K562 (cell line): ENCODE measurements around the gene PARD3.
"Not testable (repeated sequence)": the region's sequence is repeated elsewhere in the genome, so short reads cannot be mapped to it uniquely, and the experiment has no call there.

Source experiments
- BACH1 ChIP-seq: fragments of 200-800 bp; sonication (Bioruptor generic); IDR thresholded peaks from 2 replicates; pipeline ENCODE4 v1.6.1; 2016; ENCODE audit warnings: missing genetic modification characterization, missing compliant biosample characterization
- POLR2A ChIP-seq: fragments of 450-650 bp; conservative IDR thresholded peaks from 2 replicates; pipeline ENCODE4 v1.6.1; 2016
- PTBP1 ChIP-seq: fragments of 200-400 bp; formaldehyde crosslinking; IDR thresholded peaks from 2 replicates; pipeline ENCODE4 v1.6.1; 2017; ENCODE audit warnings: low read depth, low read length
- TAF15 ChIP-seq: fragments of 200-400 bp; formaldehyde crosslinking; IDR thresholded peaks from 2 replicates; pipeline ENCODE4 v1.6.1; 2017; ENCODE audit warnings: mild to moderate bottlenecking, low read depth, low read length, moderate library complexity
- TF ChIP-seq, protein P1 (sequence below): fragments of 450-650 bp; formaldehyde crosslinking; IDR thresholded peaks from 2 replicates; pipeline ENCODE4 v1.4.0; 2022; ENCODE audit warnings: missing genetic modification characterization
- TF ChIP-seq, protein P2 (sequence below), 3 experiments: IDR thresholded peaks in 2 of 3; conservative IDR thresholded peaks in 1 of 3; 2 replicates each; pipeline ENCODE4 v1.5.1; 2011 to 2012; ENCODE audit warnings: low read length in 3 of 3, mild to moderate bottlenecking in 3 of 3, control low read depth in 2 of 3, improper control_type of control experiment in 1 of 3, inconsistent platforms in 1 of 3, low read depth in 1 of 3, mixed read lengths in 1 of 3, moderate library complexity in 1 of 3; ENCODE audit not compliant: insufficient read depth in 2 of 3
- TF ChIP-seq, protein P3 (sequence below): sonication (generic); formaldehyde crosslinking; IDR thresholded peaks from 2 replicates; pipeline ENCODE4 v1.9.0; 2022; ENCODE audit warnings: mild to moderate bottlenecking, missing genetic modification reagents
- TF ChIP-seq, protein P4 (sequence below): sonication (generic); formaldehyde crosslinking; IDR thresholded peaks from 2 replicates; pipeline ENCODE4 v1.4.0; 2020; ENCODE audit warnings: mild to moderate bottlenecking, missing genetic modification reagents
- TF ChIP-seq, protein P5 (sequence below): fragments of 250-450 bp; sonication (Bioruptor Pico); IDR thresholded peaks from 2 replicates; pipeline ENCODE4 v1.4.0; 2020; ENCODE audit warnings: mild to moderate bottlenecking, moderate library complexity

DNA sequence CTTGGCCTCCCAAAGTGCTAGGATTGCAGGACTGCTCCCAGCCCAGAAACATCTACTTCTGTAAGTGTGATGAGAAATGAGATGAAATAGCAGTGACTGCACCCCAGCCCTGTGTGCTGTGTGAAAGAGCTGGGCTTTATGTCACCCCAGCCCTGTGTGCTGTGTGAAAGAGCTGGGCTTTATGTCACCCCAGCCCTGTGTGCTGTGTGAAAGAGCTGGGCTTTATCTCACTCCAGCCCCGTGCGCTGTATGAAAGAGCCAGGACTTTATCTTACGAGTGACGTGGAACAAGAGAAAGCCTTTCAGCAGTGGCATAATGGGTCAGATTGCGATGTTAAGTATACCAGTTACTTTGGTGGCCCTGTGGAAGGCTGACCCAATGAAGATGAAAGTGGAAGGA lies 28.4 kb upstream of the PARD3 start:
- TF ChIP-seq BACH1 (tag); PTBP1; POLR2A; TAF15: not testable (repeated sequence)
- TF ChIP-seq, protein P1, sequence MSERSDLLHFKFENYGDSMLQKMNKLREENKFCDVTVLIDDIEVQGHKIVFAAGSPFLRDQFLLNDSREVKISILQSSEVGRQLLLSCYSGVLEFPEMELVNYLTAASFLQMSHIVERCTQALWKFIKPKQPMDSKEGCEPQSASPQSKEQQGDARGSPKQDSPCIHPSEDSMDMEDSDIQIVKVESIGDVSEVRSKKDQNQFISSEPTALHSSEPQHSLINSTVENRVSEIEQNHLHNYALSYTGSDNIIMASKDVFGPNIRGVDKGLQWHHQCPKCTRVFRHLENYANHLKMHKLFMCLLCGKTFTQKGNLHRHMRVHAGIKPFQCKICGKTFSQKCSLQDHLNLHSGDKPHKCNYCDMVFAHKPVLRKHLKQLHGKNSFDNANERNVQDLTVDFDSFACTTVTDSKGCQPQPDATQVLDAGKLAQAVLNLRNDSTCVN (CRISPR knock-in tag) = not testable (repeated sequence)
- TF ChIP-seq, protein P2, sequence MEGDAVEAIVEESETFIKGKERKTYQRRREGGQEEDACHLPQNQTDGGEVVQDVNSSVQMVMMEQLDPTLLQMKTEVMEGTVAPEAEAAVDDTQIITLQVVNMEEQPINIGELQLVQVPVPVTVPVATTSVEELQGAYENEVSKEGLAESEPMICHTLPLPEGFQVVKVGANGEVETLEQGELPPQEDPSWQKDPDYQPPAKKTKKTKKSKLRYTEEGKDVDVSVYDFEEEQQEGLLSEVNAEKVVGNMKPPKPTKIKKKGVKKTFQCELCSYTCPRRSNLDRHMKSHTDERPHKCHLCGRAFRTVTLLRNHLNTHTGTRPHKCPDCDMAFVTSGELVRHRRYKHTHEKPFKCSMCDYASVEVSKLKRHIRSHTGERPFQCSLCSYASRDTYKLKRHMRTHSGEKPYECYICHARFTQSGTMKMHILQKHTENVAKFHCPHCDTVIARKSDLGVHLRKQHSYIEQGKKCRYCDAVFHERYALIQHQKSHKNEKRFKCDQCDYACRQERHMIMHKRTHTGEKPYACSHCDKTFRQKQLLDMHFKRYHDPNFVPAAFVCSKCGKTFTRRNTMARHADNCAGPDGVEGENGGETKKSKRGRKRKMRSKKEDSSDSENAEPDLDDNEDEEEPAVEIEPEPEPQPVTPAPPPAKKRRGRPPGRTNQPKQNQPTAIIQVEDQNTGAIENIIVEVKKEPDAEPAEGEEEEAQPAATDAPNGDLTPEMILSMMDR (IDR thresholded peaks at IDR 0.05 in 2 of 3, conservative IDR thresholded peaks at IDR 0.05 in 1 of 3; ENCODE audit: insufficient read depth in 2 of 3, low read depth in 1 of 3, low read length in 3 of 3) = not testable (repeated sequence)
- TF ChIP-seq, protein P3, sequence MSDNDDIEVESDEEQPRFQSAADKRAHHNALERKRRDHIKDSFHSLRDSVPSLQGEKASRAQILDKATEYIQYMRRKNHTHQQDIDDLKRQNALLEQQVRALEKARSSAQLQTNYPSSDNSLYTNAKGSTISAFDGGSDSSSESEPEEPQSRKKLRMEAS = not testable (repeated sequence)
- TF ChIP-seq, protein P4, sequence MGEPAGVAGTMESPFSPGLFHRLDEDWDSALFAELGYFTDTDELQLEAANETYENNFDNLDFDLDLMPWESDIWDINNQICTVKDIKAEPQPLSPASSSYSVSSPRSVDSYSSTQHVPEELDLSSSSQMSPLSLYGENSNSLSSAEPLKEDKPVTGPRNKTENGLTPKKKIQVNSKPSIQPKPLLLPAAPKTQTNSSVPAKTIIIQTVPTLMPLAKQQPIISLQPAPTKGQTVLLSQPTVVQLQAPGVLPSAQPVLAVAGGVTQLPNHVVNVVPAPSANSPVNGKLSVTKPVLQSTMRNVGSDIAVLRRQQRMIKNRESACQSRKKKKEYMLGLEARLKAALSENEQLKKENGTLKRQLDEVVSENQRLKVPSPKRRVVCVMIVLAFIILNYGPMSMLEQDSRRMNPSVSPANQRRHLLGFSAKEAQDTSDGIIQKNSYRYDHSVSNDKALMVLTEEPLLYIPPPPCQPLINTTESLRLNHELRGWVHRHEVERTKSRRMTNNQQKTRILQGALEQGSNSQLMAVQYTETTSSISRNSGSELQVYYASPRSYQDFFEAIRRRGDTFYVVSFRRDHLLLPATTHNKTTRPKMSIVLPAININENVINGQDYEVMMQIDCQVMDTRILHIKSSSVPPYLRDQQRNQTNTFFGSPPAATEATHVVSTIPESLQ (CRISPR knock-in tag) = not testable (repeated sequence)
- TF ChIP-seq, protein P5, sequence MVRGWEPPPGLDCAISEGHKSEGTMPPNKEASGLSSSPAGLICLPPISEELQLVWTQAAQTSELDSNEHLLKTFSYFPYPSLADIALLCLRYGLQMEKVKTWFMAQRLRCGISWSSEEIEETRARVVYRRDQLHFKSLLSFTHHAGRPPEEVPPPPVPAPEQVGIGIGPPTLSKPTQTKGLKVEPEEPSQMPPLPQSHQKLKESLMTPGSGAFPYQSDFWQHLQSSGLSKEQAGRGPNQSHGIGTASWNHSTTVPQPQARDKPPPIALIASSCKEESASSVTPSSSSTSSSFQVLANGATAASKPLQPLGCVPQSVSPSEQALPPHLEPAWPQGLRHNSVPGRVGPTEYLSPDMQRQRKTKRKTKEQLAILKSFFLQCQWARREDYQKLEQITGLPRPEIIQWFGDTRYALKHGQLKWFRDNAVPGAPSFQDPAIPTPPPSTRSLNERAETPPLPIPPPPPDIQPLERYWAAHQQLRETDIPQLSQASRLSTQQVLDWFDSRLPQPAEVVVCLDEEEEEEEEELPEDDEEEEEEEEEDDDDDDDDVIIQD = not testable (repeated sequence)
